ENCODE measurements around the gene ABLIM2.

- TF ChIP-seq RAD21 (CRISPR knock-in tag; IDR thresholded peaks at IDR 0.05) (no peak), ZNF766 (CRISPR knock-in tag; IDR thresholded peaks at IDR 0.05; ENCODE audit: borderline replicate concordance) (no peak), SIN3B (IDR thresholded peaks at IDR 0.05; ENCODE audit: low read length) (no peak), CTCF (CRISPR knock-in tag; IDR thresholded peaks at IDR 0.05) (no peak), KLF16 (CRISPR knock-in tag; IDR thresholded peaks at IDR 0.05) (no peak), ARID3A (IDR thresholded peaks at IDR 0.05; ENCODE audit: low read depth, low read length) (no peak), PATZ1 (CRISPR knock-in tag; IDR thresholded peaks at IDR 0.05) (no peak), HMG20A (CRISPR knock-in tag; IDR thresholded peaks at IDR 0.05; ENCODE audit: borderline replicate concordance) (no peak), TAF15 (IDR thresholded peaks at IDR 0.05; ENCODE audit: low read depth, low read length, poor library complexity, severe bottlenecking) (no peak), GTF2F1 (IDR thresholded peaks at IDR 0.05; ENCODE audit: low read length) (no peak), ELF1 (CRISPR knock-in tag; IDR thresholded peaks at IDR 0.05) (no peak), ZNF431 (CRISPR knock-in tag; IDR thresholded peaks at IDR 0.05; ENCODE audit: borderline replicate concordance, low read depth) (no peak)
Observed at GRCh38 chr4:7980036-7980435, 178.6 kb downstream of the ABLIM2 start.

All from HepG2 (cell line).